Adipocyte (in vitro differentiated cells): ENCODE data around the gene KCNG2.

ENCODE experiments used
- DNase-seq: peaks from one replicate; pipeline ENCODE4 v3.0.0-alpha.2; 2015; ENCODE audit warnings: low read depth
- H3K27me3 ChIP-seq: replicated peaks from 2 replicates; pipeline ENCODE4 v1.7.0; 2013; ENCODE audit warnings: mild to moderate bottlenecking, low read length, moderate library complexity; ENCODE audit not compliant: control insufficient read depth, insufficient read depth
- H3K36me3 ChIP-seq: 2 replicates; pipeline ENCODE4 v1.7.0; 2013; ENCODE audit warnings: low read length, mild to moderate bottlenecking, moderate library complexity; ENCODE audit not compliant: control insufficient read depth, insufficient read depth, severe bottlenecking
- H3K4me1 ChIP-seq: 2 replicates; pipeline ENCODE4 v1.7.0; 2013; ENCODE audit warnings: mild to moderate bottlenecking, low read length, moderate library complexity; ENCODE audit not compliant: control insufficient read depth, insufficient read depth
- H3K4me3 ChIP-seq: 2 replicates; pipeline ENCODE4 v1.7.0; 2013; ENCODE audit warnings: mild to moderate bottlenecking, low read length, moderate library complexity
- H3K9ac ChIP-seq: 2 replicates; pipeline ENCODE4 v1.7.0; 2013; ENCODE audit warnings: mild to moderate bottlenecking, low read length, moderate library complexity
- H3K9me3 ChIP-seq: 2 replicates; pipeline ENCODE4 v1.7.0; 2013; ENCODE audit warnings: mild to moderate bottlenecking, low read length, moderate library complexity; ENCODE audit not compliant: control insufficient read depth

KCNG2 gene

DNA sequence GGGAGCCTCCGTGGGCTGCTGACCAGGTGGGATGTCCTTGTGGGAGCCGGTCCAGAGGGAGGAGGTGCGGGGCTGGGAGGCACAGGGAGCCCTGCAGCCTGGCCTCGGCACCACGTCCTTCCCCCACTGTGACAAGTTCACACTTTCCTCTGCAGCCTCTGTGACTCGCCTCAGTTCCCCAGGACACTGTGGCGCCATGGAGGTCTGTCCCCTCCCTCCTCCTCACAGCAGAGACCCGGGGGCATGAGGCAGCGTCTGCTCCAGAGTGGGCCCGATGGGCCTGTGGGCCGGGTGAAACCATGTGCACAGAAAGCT lies 27.3 kb upstream of the KCNG2 start:
- Histone ChIP-seq H3K4me1 (no peaks in the 10 kb centered on the region), H3K4me3 (no peak overlapping the region), H3K9me3 (peaks cover 19% of the 10 kb centered on the region), H3K27me3 (peaks cover 29% of the 10 kb centered on the region), H3K36me3 (no peaks in the 10 kb centered on the region), H3K9ac (no peak overlapping the region)
- DNase-seq = no peak

DNA sequence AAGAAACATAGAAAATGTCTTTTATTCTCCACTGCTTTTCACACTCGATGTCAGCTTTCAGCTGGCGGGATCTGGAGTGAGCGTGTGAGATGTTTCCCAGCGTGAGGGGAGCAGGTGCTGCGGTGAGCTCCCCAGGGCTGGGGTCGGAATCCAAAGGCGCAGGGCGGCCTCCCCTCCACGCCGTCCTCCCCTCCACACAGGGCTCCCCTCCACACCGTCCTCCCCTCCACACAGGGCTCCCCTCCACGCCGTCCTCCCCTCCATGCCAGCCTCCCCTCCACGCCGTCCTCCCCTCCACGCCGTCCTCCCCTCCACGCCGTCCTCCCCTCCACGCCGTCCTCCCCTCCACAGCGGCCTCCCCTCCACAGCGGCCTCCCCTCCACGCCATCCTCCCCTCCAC lies 26.9 kb upstream of the KCNG2 start:
- H3K27me3 ChIP-seq = peaks cover 29% of the 10 kb centered on the region
- no peak overlapping the region for H3K9ac ChIP-seq
- H3K9me3 ChIP-seq = peaks cover 19% of the 10 kb centered on the region
- H3K4me3 ChIP-seq = no peak overlapping the region
- H3K36me3 ChIP-seq = no peaks in the 10 kb centered on the region
- no peak for DNase-seq
- no peaks in the 10 kb centered on the region for H3K4me1 ChIP-seq

- no peak for DNase-seq
- Histone ChIP-seq H3K36me3 (no peaks in the 10 kb centered on the region), H3K4me3 (no peak overlapping the region), H3K27me3 (peaks cover 33% of the 10 kb centered on the region), H3K4me1 (no peaks in the 10 kb centered on the region), H3K9me3 (peaks cover 19% of the 10 kb centered on the region), H3K9ac (no peak overlapping the region)
Observed at GRCh38 chr18:79771446-79772107, 26.2 kb upstream of the KCNG2 start.

DNA sequence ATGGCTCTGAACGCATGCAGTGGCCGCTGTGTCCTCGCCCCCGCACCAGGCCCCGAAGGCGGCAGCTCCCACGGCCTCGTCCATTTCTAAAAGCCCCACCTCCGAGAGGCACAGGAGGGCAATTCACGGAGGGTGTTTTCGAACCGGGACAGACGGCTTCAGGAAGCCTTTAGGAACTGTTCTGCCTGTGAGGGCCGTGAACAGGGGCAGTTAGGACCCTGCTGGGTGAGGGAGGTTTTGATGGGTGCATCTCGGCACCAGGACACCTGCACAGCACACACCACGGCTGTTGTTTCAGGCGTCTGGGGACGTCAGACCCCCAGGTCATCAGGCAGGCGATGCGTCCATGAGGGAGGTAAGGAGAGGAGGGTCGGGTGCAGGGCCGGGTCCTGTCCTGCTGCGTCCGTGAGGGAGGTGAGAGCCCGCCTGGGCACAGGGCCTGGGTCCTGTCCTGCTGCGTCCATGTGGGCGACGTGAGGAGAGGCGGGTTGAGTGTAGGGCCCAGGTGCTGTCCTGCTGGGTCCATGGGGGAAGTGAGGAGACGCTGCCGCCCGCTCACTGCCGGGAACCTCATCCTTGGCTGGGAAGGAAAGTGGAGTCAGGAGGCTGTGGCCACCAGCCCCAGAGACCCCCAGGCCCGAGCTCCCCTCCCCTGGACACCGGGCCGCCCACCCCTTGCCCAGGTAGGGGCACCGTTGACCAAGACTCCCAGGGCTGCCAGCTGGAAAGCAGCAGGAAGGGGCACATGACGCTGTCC lies 25.5 kb upstream of the KCNG2 start:
- Histone ChIP-seq H3K27me3 (peaks cover 37% of the 10 kb centered on the region), H3K9ac (no peak overlapping the region), H3K36me3 (no peaks in the 10 kb centered on the region), H3K9me3 (peaks cover 22% of the 10 kb centered on the region), H3K4me1 (no peaks in the 10 kb centered on the region), H3K4me3 (no peak overlapping the region)
- no peak for DNase-seq

GRCh38 chr18:79772865-79773696 lies 24.7 kb upstream of the KCNG2 start:
- no peak for DNase-seq
- peaks cover 15% of the 10 kb centered on the region for H3K9me3 ChIP-seq
- H3K27me3 ChIP-seq = peaks cover 38% of the 10 kb centered on the region
- H3K9ac ChIP-seq = no peak overlapping the region
- no peak overlapping the region for H3K4me3 ChIP-seq
- no peaks in the 10 kb centered on the region for H3K4me1 ChIP-seq
- H3K36me3 ChIP-seq = no peaks in the 10 kb centered on the region

- Histone ChIP-seq H3K9me3 (peaks cover 7% of the 10 kb centered on the region), H3K36me3 (no peaks in the 10 kb centered on the region), H3K4me1 (no peaks in the 10 kb centered on the region), H3K9ac (no peak overlapping the region), H3K27me3 (peaks cover 47% of the 10 kb centered on the region), H3K4me3 (no peak overlapping the region)
- DNase-seq = no peak
Observed at GRCh38 chr18:79774111-79774510, 23.6 kb upstream of the KCNG2 start.

DNA sequence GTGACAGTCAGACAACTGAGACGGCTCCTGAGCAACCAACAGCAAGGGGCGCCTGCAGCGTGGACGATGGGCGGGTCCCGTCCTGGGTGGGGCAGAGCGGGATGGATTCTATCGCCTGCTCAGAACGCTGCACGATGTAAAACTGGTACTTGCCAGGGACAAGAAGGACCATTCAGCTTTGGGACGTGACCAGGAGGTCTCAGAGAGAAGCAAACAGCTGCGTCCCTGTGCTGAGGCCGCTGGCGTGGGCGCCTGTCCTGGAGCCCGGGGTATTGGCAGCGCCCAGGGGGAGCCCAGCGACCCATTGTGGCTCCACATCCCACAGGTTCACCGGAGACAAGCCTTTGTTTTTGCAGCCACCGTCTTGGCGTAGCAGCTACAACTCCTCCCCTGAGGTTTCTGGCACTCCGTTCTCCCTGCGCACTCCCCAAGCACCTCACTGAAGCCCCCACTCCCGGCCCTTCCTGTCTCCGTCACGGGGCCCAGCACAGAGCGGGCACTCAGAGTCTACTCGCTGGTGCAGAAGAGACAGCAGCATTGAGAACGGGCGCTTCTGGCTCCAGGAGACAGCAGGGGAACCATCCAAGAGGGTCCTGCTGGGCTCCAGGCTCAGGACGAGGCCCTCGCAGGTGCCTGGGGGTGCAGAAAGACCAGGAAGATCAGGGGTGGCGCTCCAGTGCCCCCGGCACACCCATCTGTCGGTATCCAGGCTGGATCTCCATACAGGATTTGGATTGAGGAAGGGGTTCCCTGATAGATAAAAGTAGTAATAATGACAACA lies 22.1 kb upstream of the KCNG2 start:
- Histone ChIP-seq H3K9ac (no peak overlapping the region), H3K4me3 (no peak overlapping the region), H3K4me1 (no peaks in the 10 kb centered on the region), H3K27me3 (peaks cover 49% of the 10 kb centered on the region), H3K9me3 (peaks cover 7% of the 10 kb centered on the region), H3K36me3 (no peaks in the 10 kb centered on the region)
- DNase-seq = no peak

GRCh38 chr18:79776674-79777073 lies 21.1 kb upstream of the KCNG2 start:
- Histone ChIP-seq H3K9ac (no peak overlapping the region), H3K36me3 (no peaks in the 10 kb centered on the region), H3K4me3 (no peak overlapping the region), H3K4me1 (no peaks in the 10 kb centered on the region), H3K27me3 (peaks cover 49% of the 10 kb centered on the region), H3K9me3 (peaks cover 7% of the 10 kb centered on the region)
- no peak for DNase-seq

DNA sequence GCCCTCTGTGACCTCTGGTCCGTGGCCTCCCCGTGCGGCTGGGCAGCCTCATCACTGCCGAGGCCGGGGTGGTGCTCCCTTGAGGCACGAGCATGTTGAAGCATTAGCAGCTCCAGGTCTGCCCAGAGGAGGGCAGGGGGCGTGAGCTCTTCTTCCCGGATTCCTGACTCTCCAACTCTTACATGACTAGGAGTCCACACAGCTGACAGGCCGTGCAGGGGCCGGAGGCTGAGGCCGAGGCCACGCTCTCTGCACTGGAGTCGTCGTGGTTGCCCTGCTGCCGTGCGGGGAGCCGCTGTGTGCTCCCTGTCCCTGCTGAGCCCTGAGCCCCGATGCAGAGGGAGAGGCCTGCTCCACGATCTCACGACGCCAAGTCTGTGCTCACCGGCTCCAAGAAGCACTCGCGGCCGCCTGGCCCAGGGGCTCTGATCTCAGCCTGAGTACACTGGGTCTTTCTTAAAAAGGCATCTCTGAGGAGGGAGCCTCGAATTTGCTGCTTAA lies 19.4 kb upstream of the KCNG2 start:
- H3K4me1 ChIP-seq = no peaks in the 10 kb centered on the region
- H3K9ac ChIP-seq = no peak overlapping the region
- peaks cover 40% of the 10 kb centered on the region for H3K27me3 ChIP-seq
- H3K36me3 ChIP-seq = no peaks in the 10 kb centered on the region
- no peak overlapping the region for H3K4me3 ChIP-seq
- H3K9me3 ChIP-seq = peaks cover 7% of the 10 kb centered on the region
- DNase-seq = no peak

DNA sequence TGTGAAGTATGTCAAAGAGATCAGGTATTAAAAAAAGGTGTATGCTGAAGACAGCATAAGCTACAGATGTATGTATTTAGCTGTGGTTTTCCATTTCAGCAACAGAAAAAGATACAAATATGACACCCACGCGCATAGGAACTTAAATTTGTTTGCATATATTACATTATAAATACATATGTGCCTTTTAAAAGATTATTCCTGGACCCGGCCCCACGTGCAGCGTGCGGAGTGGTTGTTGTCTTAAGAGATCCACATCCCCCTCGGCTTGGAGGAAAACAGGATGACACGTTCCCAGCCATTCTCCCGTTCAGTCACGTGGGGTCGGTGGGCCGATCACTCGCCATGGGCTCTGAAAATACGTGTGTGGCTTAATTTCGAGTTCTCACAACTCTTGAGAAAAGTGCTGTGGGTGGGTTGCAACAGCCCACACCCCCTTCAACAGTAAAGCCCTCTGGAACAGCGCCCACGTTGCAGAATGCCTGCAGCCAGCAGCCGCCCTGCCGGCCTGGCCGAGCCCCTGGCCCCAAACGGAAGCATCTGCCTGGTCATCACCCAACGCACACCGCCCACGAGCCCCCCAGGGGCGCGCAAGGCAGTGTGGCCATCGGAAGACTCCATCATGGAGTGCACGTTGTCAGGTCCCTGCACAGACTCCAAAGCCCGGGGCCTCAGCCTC lies 18.6 kb upstream of the KCNG2 start:
- no peak overlapping the region for H3K4me3 ChIP-seq
- no peak for DNase-seq
- peaks cover 46% of the 10 kb centered on the region for H3K27me3 ChIP-seq

More for the DNA sequence above, 18.6 kb upstream of the KCNG2 start:
- H3K36me3 ChIP-seq = no peaks in the 10 kb centered on the region
- no peaks in the 10 kb centered on the region for H3K4me1 ChIP-seq
- no peak overlapping the region for H3K9ac ChIP-seq
- peaks cover 7% of the 10 kb centered on the region for H3K9me3 ChIP-seq
